ENCODE measurements around the gene HSPA1L. TPM values are rescaled to one million over a fixed set of nuclear protein-coding genes. Genes with fewer than 3 reads are reported as not detected.

HSPA1L gene
- total and polyA plus RNA-seq, 10 of the 15 experiments (the other 5 are each of a cell fraction or from before 2014, with no cell fraction given), result 0.69 to 2.5 (median 1.5) TPM

DNA sequence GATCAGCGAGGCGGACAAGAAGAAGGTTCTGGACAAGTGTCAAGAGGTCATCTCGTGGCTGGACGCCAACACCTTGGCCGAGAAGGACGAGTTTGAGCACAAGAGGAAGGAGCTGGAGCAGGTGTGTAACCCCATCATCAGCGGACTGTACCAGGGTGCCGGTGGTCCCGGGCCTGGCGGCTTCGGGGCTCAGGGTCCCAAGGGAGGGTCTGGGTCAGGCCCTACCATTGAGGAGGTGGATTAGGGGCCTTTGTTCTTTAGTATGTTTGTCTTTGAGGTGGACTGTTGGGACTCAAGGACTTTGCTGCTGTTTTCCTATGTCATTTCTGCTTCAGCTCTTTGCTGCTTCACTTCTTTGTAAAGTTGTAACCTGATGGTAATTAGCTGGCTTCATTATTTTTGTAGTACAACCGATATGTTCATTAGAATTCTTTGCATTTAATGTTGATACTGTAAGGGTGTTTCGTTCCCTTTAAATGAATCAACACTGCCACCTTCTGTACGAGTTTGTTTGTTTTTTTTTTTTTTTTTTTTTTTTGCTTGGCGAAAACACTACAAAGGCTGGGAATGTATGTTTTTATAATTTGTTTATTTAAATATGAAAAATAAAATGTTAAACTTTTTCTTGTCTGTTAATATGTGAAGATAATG, 14.7 kb upstream of the HSPA1L start (continued):
- TF ChIP-seq NR2F1 (conservative IDR thresholded peaks at IDR 0.05) (peak; percentile 61; the same call in 1 of the 2 replicates), MYB (IDR thresholded peaks at IDR 0.05; ENCODE audit: borderline replicate concordance, low read depth, low read length) (no peak), WRNIP1 (IDR thresholded peaks at IDR 0.05; ENCODE audit: borderline replicate concordance, low read depth, low read length) (no peak), NFYA (IDR thresholded peaks at IDR 0.05; ENCODE audit: borderline replicate concordance, low read depth, low read length) (no peak), MEF2B (IDR thresholded peaks at IDR 0.05; ENCODE audit: partially characterized antibody, poor library complexity, severe bottlenecking) (peak; percentile 64), SMC3 (IDR thresholded peaks at IDR 0.05; ENCODE audit: borderline replicate concordance, low read length) (peak; percentile 63; the same call in 1 of the 2 replicates), ZSCAN29 (IDR thresholded peaks at IDR 0.05) (no peak), ZZZ3 (IDR thresholded peaks at IDR 0.05; ENCODE audit: control insufficient read depth, insufficient read length, low read depth) (no peak), MXI1 (IDR thresholded peaks at IDR 0.05; ENCODE audit: low read depth, low read length) (no peak), SUPT20H (IDR thresholded peaks at IDR 0.05; ENCODE audit: borderline replicate concordance, control insufficient read depth, low read depth, low read length) (no peak), HDAC6 (IDR thresholded peaks at IDR 0.05; ENCODE audit: unreplicated experiment) (no peak), NFXL1 (IDR thresholded peaks at IDR 0.05; ENCODE audit: borderline replicate concordance) (no peak), EZH2 (IDR thresholded peaks at IDR 0.05; ENCODE audit: borderline replicate concordance, control insufficient read depth, low read depth, low read length) (no peak), PML (IDR thresholded peaks at IDR 0.05; ENCODE audit: low read length) (no peak), RAD51 (IDR thresholded peaks at IDR 0.05) (0 out of 2 replicates have a peak, but pooled peaks have one; percentile 14), RFX5 (IDR thresholded peaks at IDR 0.05; ENCODE audit: low read depth, low read length) (no peak), HDAC2 (IDR thresholded peaks at IDR 0.05) (no peak)
- TF ChIP-seq, protein P1, sequence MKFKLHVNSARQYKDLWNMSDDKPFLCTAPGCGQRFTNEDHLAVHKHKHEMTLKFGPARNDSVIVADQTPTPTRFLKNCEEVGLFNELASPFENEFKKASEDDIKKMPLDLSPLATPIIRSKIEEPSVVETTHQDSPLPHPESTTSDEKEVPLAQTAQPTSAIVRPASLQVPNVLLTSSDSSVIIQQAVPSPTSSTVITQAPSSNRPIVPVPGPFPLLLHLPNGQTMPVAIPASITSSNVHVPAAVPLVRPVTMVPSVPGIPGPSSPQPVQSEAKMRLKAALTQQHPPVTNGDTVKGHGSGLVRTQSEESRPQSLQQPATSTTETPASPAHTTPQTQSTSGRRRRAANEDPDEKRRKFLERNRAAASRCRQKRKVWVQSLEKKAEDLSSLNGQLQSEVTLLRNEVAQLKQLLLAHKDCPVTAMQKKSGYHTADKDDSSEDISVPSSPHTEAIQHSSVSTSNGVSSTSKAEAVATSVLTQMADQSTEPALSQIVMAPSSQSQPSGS (IDR thresholded peaks at IDR 0.05; ENCODE audit: low read length), result 0 out of 2 replicates have a peak, but pooled peaks have one; percentile 14
- TF ChIP-seq, protein P2, sequence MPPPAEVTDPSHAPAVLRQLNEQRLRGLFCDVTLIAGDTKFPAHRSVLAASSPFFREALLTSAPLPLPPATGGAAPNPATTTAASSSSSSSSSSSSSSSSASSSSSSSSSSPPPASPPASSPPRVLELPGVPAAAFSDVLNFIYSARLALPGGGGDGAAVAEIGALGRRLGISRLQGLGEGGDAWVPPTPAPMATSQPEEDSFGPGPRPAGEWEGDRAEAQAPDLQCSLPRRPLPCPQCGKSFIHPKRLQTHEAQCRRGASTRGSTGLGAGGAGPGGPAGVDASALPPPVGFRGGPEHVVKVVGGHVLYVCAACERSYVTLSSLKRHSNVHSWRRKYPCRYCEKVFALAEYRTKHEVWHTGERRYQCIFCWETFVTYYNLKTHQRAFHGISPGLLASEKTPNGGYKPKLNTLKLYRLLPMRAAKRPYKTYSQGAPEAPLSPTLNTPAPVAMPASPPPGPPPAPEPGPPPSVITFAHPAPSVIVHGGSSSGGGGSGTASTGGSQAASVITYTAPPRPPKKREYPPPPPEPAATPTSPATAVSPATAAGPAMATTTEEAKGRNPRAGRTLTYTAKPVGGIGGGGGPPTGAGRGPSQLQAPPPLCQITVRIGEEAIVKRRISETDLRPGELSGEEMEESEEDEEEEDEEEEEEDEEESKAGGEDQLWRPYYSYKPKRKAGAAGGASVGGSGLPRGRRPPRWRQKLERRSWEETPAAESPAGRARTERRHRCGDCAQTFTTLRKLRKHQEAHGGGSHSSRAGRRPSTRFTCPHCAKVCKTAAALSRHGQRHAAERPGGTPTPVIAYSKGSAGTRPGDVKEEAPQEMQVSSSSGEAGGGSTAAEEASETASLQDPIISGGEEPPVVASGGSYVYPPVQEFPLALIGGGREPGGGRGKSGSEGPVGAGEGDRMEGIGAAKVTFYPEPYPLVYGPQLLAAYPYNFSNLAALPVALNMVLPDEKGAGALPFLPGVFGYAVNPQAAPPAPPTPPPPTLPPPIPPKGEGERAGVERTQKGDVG (CRISPR knock-in tag; IDR thresholded peaks at IDR 0.05), result no peak
- TF ChIP-seq, protein P3, sequence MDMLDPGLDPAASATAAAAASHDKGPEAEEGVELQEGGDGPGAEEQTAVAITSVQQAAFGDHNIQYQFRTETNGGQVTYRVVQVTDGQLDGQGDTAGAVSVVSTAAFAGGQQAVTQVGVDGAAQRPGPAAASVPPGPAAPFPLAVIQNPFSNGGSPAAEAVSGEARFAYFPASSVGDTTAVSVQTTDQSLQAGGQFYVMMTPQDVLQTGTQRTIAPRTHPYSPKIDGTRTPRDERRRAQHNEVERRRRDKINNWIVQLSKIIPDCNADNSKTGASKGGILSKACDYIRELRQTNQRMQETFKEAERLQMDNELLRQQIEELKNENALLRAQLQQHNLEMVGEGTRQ (IDR thresholded peaks at IDR 0.05; ENCODE audit: borderline replicate concordance, low read depth, low read length), result no peak
- TF ChIP-seq, protein P4, sequence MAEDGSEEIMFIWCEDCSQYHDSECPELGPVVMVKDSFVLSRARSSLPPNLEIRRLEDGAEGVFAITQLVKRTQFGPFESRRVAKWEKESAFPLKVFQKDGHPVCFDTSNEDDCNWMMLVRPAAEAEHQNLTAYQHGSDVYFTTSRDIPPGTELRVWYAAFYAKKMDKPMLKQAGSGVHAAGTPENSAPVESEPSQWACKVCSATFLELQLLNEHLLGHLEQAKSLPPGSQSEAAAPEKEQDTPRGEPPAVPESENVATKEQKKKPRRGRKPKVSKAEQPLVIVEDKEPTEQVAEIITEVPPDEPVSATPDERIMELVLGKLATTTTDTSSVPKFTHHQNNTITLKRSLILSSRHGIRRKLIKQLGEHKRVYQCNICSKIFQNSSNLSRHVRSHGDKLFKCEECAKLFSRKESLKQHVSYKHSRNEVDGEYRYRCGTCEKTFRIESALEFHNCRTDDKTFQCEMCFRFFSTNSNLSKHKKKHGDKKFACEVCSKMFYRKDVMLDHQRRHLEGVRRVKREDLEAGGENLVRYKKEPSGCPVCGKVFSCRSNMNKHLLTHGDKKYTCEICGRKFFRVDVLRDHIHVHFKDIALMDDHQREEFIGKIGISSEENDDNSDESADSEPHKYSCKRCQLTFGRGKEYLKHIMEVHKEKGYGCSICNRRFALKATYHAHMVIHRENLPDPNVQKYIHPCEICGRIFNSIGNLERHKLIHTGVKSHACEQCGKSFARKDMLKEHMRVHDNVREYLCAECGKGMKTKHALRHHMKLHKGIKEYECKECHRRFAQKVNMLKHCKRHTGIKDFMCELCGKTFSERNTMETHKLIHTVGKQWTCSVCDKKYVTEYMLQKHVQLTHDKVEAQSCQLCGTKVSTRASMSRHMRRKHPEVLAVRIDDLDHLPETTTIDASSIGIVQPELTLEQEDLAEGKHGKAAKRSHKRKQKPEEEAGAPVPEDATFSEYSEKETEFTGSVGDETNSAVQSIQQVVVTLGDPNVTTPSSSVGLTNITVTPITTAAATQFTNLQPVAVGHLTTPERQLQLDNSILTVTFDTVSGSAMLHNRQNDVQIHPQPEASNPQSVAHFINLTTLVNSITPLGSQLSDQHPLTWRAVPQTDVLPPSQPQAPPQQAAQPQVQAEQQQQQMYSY (CRISPR knock-in tag; IDR thresholded peaks at IDR 0.05), result 0 out of 2 replicates have a peak, but pooled peaks have one; percentile 54

Measured in GM12878 (cell line).